Esophagus muscularis mucosa (tissue), 4 donors: ENCODE results near the gene PRKCD. TPM values are rescaled to one million over a fixed set of nuclear protein-coding genes. Genes with fewer than 3 reads are reported as not detected.

Experiments
- DNase-seq: peaks from one replicate; pipeline ENCODE4 v3.0.0-alpha.2; 2017; ENCODE audit errors: extremely low spot score
- H3K27ac ChIP-seq, 4 donors: fragments of 200-600 bp; sonication (generic); replicated peaks in 1 of 4; 1 replicate in 3 of 4; 2 replicates in 1 of 4; pipeline ENCODE4 v1.5.1; 2016 to 2019; ENCODE audit warnings: mild to moderate bottlenecking in 1 of 4
- H3K27me3 ChIP-seq, 4 donors: fragments of 200-600 bp; sonication (generic); one replicate each; pipeline versions ENCODE4 v1.5.1 to v1.6.0; 2016 to 2019
- H3K36me3 ChIP-seq, 4 donors: fragments of 200-600 bp; sonication (generic); one replicate each; pipeline ENCODE4 v1.5.1; 2016 to 2019
- H3K4me1 ChIP-seq, 4 donors: fragments of 200-600 bp; sonication (generic); one replicate each; pipeline ENCODE4 v1.5.1; 2016 to 2019
- H3K4me3 ChIP-seq, 4 donors: fragments of 200-600 bp; sonication (generic); 1 replicate in 2 of 4; 2 replicates in 2 of 4; pipeline ENCODE4 v1.5.1; 2016 to 2019; ENCODE audit warnings: mild to moderate bottlenecking in 4 of 4, moderate library complexity in 1 of 4
- H3K9me3 ChIP-seq, 4 donors: fragments of 200-600 bp; sonication (generic); 1 replicate in 3 of 4; 2 replicates in 1 of 4; pipeline ENCODE4 v1.5.1; 2016 to 2019
- EP300 ChIP-seq: sonication (generic); formaldehyde crosslinking; IDR thresholded peaks from one replicate; pipeline ENCODE4 v1.6.1; 2017; ENCODE audit warnings: antibody characterized with exemption
- POLR2A ChIP-seq: fragments of 450-650 bp; IDR thresholded peaks from one replicate; pipeline ENCODE4 v1.6.1; 2017; ENCODE audit warnings: antibody characterized with exemption, moderate library complexity, mild to moderate bottlenecking, low read depth
- POLR2AphosphoS5 ChIP-seq, 2 donors: sonication (generic); formaldehyde crosslinking; IDR thresholded peaks; one replicate each; pipeline ENCODE4 v1.6.1; 2017; ENCODE audit warnings: antibody characterized with exemption in 2 of 2
- WGBS: methylation state at CpG from one replicate; pipeline ENCODE4 v1.1.5; 2018; 5-methylcytosine and 5-hydroxymethylcytosine counted together
- intact Hi-C: fragments of 100-400 bp; cut with DNase I; formaldehyde crosslinking; loops from one replicate; pipeline ENCODE4 v1.15.1; 2023
- total RNA-seq, 4 donors: library from RNA; depleted of rRNA; stranded (reverse); fragments of >200 nt; gene quantifications; one replicate each; pipeline versions ENCODE4 v1.1.0 to v1.2.1, GENCODE V29; 2016
- TF ChIP-seq, protein P1 (sequence below), 3 experiments: fragments of 200-600 bp in 2 of 3; fragments of 450-650 bp in 1 of 3; sonication (generic) in 2 of 3; IDR thresholded peaks; one replicate each; pipeline ENCODE4 v1.5.1; 2017 to 2019; ENCODE audit warnings: antibody characterized with exemption in 3 of 3, mild to moderate bottlenecking in 2 of 3, moderate library complexity in 1 of 3

Gene PRKCD
- total RNA-seq, 4 donors from 2014 or later = 7.0 to 16.7 (median 12.4) TPM

- no peaks in the 10 kb centered on the region for H3K9me3 ChIP-seq
- whole genome bisulfite sequencing = 77% methylated on average over 10 of the region's 11 CpGs
- no peak for DNase-seq
- intact Hi-C loops = no loop called here
- H3K36me3 ChIP-seq = peaks cover 16 to 77% (median 73%) of the 10 kb centered on the region in 4 donors
- no peak overlapping the region for H3K4me3 ChIP-seq
- H3K27ac ChIP-seq = no peak overlapping the region
- H3K27me3 ChIP-seq = no peaks in the 10 kb centered on the region
- peaks cover 0 to 10% (median 0%) of the 10 kb centered on the region in 4 donors for H3K4me1 ChIP-seq
- TF ChIP-seq, protein P1, sequence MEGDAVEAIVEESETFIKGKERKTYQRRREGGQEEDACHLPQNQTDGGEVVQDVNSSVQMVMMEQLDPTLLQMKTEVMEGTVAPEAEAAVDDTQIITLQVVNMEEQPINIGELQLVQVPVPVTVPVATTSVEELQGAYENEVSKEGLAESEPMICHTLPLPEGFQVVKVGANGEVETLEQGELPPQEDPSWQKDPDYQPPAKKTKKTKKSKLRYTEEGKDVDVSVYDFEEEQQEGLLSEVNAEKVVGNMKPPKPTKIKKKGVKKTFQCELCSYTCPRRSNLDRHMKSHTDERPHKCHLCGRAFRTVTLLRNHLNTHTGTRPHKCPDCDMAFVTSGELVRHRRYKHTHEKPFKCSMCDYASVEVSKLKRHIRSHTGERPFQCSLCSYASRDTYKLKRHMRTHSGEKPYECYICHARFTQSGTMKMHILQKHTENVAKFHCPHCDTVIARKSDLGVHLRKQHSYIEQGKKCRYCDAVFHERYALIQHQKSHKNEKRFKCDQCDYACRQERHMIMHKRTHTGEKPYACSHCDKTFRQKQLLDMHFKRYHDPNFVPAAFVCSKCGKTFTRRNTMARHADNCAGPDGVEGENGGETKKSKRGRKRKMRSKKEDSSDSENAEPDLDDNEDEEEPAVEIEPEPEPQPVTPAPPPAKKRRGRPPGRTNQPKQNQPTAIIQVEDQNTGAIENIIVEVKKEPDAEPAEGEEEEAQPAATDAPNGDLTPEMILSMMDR (IDR thresholded peaks at IDR 0.05) = no peak
- no peak for TF ChIP-seq POLR2A
- no peak for TF ChIP-seq POLR2AphosphoS5 (IDR thresholded peaks at IDR 0.05)
- TF ChIP-seq EP300 = no peak
Measured at GRCh38 chr3:53180305-53181023, 19.5 kb downstream of the PRKCD start.

- H3K36me3 ChIP-seq = peaks cover 20 to 82% (median 77%) of the 10 kb centered on the region in 4 donors
- H3K9me3 ChIP-seq = no peaks in the 10 kb centered on the region
- H3K4me3 ChIP-seq = no peak overlapping the region
- 81% methylated on average over 4 of the region's 4 CpGs for WGBS
- no peaks in the 10 kb centered on the region for H3K27me3 ChIP-seq
- DNase-seq = no peak
- peaks cover 0 to 5% (median 0%) of the 10 kb centered on the region in 4 donors for H3K4me1 ChIP-seq
- intact Hi-C loops = no loop called here
- TF ChIP-seq EP300 (no peak), POLR2AphosphoS5 (IDR thresholded peaks at IDR 0.05) (no peak), POLR2A (no peak)
- TF ChIP-seq, protein P1 (IDR thresholded peaks at IDR 0.05) = no peak
- H3K27ac ChIP-seq = no peak overlapping the region
Measured at GRCh38 chr3:53181024-53181371, 20.0 kb downstream of the PRKCD start.

GRCh38 chr3:53181528-53181927 lies 20.5 kb downstream of the PRKCD start:
- H3K36me3 ChIP-seq = peaks cover 25 to 87% (median 80%) of the 10 kb centered on the region in 4 donors
- 89% methylated on average over 7 of the region's 11 CpGs for WGBS
- no peak for DNase-seq
- no peak overlapping the region for H3K27ac ChIP-seq
- no peaks in the 10 kb centered on the region for H3K27me3 ChIP-seq
- no peak overlapping the region for H3K4me3 ChIP-seq
- no peaks in the 10 kb centered on the region for H3K4me1 ChIP-seq
- intact Hi-C loops = no loop called here
- H3K9me3 ChIP-seq = no peaks in the 10 kb centered on the region
- TF ChIP-seq, protein P1 (IDR thresholded peaks at IDR 0.05) = no peak
- no peak for TF ChIP-seq POLR2A
- TF ChIP-seq POLR2AphosphoS5 (IDR thresholded peaks at IDR 0.05) = no peak
- no peak for TF ChIP-seq EP300

DNA sequence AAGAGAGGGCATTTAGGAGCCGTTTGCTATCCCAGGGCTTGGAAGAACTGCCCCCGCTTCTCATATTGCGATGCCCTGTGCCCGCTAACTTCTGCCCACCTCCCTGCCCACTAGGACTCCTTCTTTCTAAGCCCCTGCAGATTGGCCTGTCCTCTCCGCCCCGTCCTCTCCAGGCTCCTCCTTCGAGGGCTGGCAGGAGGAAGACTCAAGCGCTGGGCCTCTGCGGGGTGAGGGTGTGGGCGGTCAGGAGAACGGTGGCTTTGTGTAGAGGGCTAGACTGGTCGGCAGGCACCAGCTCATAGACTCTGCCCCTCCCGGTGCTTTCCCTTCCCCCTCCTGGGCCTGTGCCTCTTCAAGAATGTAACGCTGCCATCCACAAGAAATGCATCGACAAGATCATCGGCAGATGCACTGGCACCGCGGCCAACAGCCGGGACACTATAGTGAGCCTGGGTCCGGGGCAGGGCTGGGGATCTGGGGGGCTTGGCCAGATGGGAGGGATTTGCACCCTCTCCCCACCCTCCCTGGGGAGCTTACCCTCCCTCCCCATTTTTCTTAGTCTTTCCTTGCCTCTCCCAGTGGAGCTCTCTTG lies 21.9 kb downstream of the PRKCD start:
- H3K27me3 ChIP-seq = no peaks in the 10 kb centered on the region
- intact Hi-C loops = no loop called here
- DNase-seq = no peak
- no peaks in the 10 kb centered on the region for H3K9me3 ChIP-seq
- H3K27ac ChIP-seq = no peak overlapping the region
- H3K4me3 ChIP-seq = no peak overlapping the region
- peaks cover 29 to 99% (median 92%) of the 10 kb centered on the region in 4 donors for H3K36me3 ChIP-seq
- TF ChIP-seq, protein P1 (IDR thresholded peaks at IDR 0.05) = no peak
- TF ChIP-seq EP300 = no peak
- TF ChIP-seq POLR2AphosphoS5 (IDR thresholded peaks at IDR 0.05) = no peak
- no peak for TF ChIP-seq POLR2A
- H3K4me1 ChIP-seq = no peaks in the 10 kb centered on the region
- 79% methylated on average over 20 of the region's 20 CpGs for WGBS
